Measurements from ENCODE around the gene SLC24A3. TPM values are rescaled to one million over a fixed set of nuclear protein-coding genes. Genes with fewer than 3 reads are reported as not detected.

Gene SLC24A3
- not detected in 2 replicates for total RNA-seq (2014; rRNA removed; shearing (Covaris generic))

- in situ Hi-C loops (cut with HindIII; ENCODE audit: low sequenced_read_pairs): no loop called here
- no peak for DNase-seq (ENCODE audit: low spot score)
Measured at GRCh38 chr20:19212469-19212815, at the start of gene SLC24A3. Gene SLC24A3 (plus strand): TSS chr20:19212642.

GRCh38 chr20:19170148-19170547, 42.3 kb upstream of the SLC24A3 start:
- no peak for DNase-seq (ENCODE audit: low spot score)
- in situ Hi-C loops (cut with HindIII; ENCODE audit: low sequenced_read_pairs): no loop called here

GRCh38 chr20:19172637-19173036, 39.8 kb upstream of the SLC24A3 start:
- DNase-seq (ENCODE audit: low spot score): no peak
- in situ Hi-C loops (cut with HindIII; ENCODE audit: low sequenced_read_pairs): no loop called here

GRCh38 chr20:19176470-19177052, 35.9 kb upstream of the SLC24A3 start:
- no peak for DNase-seq (ENCODE audit: low spot score)

GRCh38 chr20:19181552-19181951, 30.9 kb upstream of the SLC24A3 start:
- in situ Hi-C loops (cut with HindIII; ENCODE audit: low sequenced_read_pairs): no loop called here
- DNase-seq (ENCODE audit: low spot score): no peak

More at GRCh38 chr20:19176470-19177052, 35.9 kb upstream of the SLC24A3 start:
- in situ Hi-C loops (cut with HindIII; ENCODE audit: low sequenced_read_pairs): no loop called here

GRCh38 chr20:19185083-19185482, 27.4 kb upstream of the SLC24A3 start:
- in situ Hi-C loops (cut with HindIII; ENCODE audit: low sequenced_read_pairs): no loop called here
- no peak for DNase-seq (ENCODE audit: low spot score)

- DNase-seq (ENCODE audit: low spot score): no peak
- in situ Hi-C loops (cut with HindIII; ENCODE audit: low sequenced_read_pairs): no loop called here
Measured at GRCh38 chr20:19193349-19193748, 19.1 kb upstream of the SLC24A3 start.

GRCh38 chr20:19205981-19206396, 6.5 kb upstream of the SLC24A3 start:
- peak; percentile 16 for DNase-seq (ENCODE audit: low spot score)
- in situ Hi-C loops (cut with HindIII; ENCODE audit: low sequenced_read_pairs): no loop called here

- in situ Hi-C loops (cut with HindIII; ENCODE audit: low sequenced_read_pairs): no loop called here
- no peak for DNase-seq (ENCODE audit: low spot score)
Measured at GRCh38 chr20:19207541-19207940, 4.9 kb upstream of the SLC24A3 start.

GRCh38 chr20:19210391-19211155, 1.9 kb upstream of the SLC24A3 start:
- DNase-seq (ENCODE audit: low spot score): no peak
- in situ Hi-C loops (cut with HindIII; ENCODE audit: low sequenced_read_pairs): no loop called here

- in situ Hi-C loops (cut with HindIII; ENCODE audit: low sequenced_read_pairs): no loop called here
Measured at GRCh38 chr20:19211252-19211651, 1.2 kb upstream of the SLC24A3 start.

GRCh38 chr20:19211661-19212468, 577 bp upstream of the SLC24A3 start:
- no peak for DNase-seq (ENCODE audit: low spot score)
- in situ Hi-C loops (cut with HindIII; ENCODE audit: low sequenced_read_pairs): no loop called here

More at GRCh38 chr20:19211252-19211651, 1.2 kb upstream of the SLC24A3 start:
- DNase-seq (ENCODE audit: low spot score): no peak

- in situ Hi-C loops (cut with HindIII; ENCODE audit: low sequenced_read_pairs): no loop called here
- DNase-seq (ENCODE audit: low spot score): peak; percentile 15
Measured at GRCh38 chr20:19212821-19213502, 520 bp downstream of the SLC24A3 start.

- no peak for DNase-seq (ENCODE audit: low spot score)
- in situ Hi-C loops (cut with HindIII; ENCODE audit: low sequenced_read_pairs): no loop called here
Measured at GRCh38 chr20:19213946-19214490, 1.6 kb downstream of the SLC24A3 start.

- no peak for DNase-seq (ENCODE audit: low spot score)
- in situ Hi-C loops (cut with HindIII; ENCODE audit: low sequenced_read_pairs): no loop called here
Measured at GRCh38 chr20:19218411-19218810, 6.0 kb downstream of the SLC24A3 start.

GRCh38 chr20:19222520-19223040, 10.1 kb downstream of the SLC24A3 start:
- in situ Hi-C loops (cut with HindIII; ENCODE audit: low sequenced_read_pairs): no loop called here
- DNase-seq (ENCODE audit: low spot score): no peak

- in situ Hi-C loops (cut with HindIII; ENCODE audit: low sequenced_read_pairs): no loop called here
- no peak for DNase-seq (ENCODE audit: low spot score)
Measured at GRCh38 chr20:19223640-19224039, 11.2 kb downstream of the SLC24A3 start.

- no peak for DNase-seq (ENCODE audit: low spot score)
- in situ Hi-C loops (cut with HindIII; ENCODE audit: low sequenced_read_pairs): no loop called here
Measured at GRCh38 chr20:19231359-19232035, 19.1 kb downstream of the SLC24A3 start.

All from G401 (cell line).